Measurements from ENCODE around the gene C1QTNF9.

GRCh38 chr13:24271231-24271600, 38.2 kb upstream of the C1QTNF9 start:
- TF ChIP-seq EZH2 (IDR thresholded peaks at IDR 0.05) (no peak), MAX (IDR thresholded peaks at IDR 0.05) (no peak), CTCF (IDR thresholded peaks at IDR 0.05 in 2 of 3, conservative IDR thresholded peaks at IDR 0.05 in 1 of 3; ENCODE audit: borderline replicate concordance in 1 of 3, insufficient read depth in 1 of 3, low read depth in 2 of 3, low read length in 2 of 3) (no peak), ELF1 (IDR thresholded peaks at IDR 0.05; ENCODE audit: borderline replicate concordance, low read depth) (no peak), YY1 (IDR thresholded peaks at IDR 0.05; ENCODE audit: extremely low read depth, insufficient replicate concordance, low read depth, low read length) (no peak), POLR2A (IDR thresholded peaks at IDR 0.05; ENCODE audit: borderline replicate concordance, extremely low read depth, insufficient read depth, insufficient read length) (no peak), CEBPB (IDR thresholded peaks at IDR 0.05; ENCODE audit: low read depth) (no peak), JUND (IDR thresholded peaks at IDR 0.05) (no peak), REST (IDR thresholded peaks at IDR 0.05; ENCODE audit: low read depth) (no peak)

All from HCT116 (cell line).